GM21360 (cell line): ENCODE measurements around the gene L2HGDH.
A peak's percentile ranks its signal among the peaks of the same experiment; 100 is the strongest.
"Not testable (repeated sequence)": the region's sequence is repeated elsewhere in the genome, so short reads cannot be mapped to it uniquely, and the experiment has no call there.

Experiments
- ATAC-seq: cut with Tn5 transposase; IDR thresholded peaks from one replicate; pipeline ENCODE4 v1.9.1; 2021; ENCODE audit warnings: mild to moderate bottlenecking, moderate library complexity; ENCODE audit not compliant: unreplicated experiment

Gene L2HGDH

GRCh38 chr14:50311972-50312733, at the start of gene L2HGDH, which contains the start of gene DMAC2L:
Gene L2HGDH, minus strand, starts transcription at chr14:50312229. Its CDS starts 79 bp downstream, at chr14:50312150.
Gene DMAC2L, plus strand, starts transcription at chr14:50312324. Its CDS starts 9,164 bp downstream, at chr14:50321488.
- ATAC-seq: peak; percentile 89

GRCh38 chr14:50360851-50361250, 48.8 kb upstream of the L2HGDH start:
- ATAC-seq: no peak

GRCh38 chr14:50360093-50360492, 48.1 kb upstream of the L2HGDH start:
- no peak for ATAC-seq

- ATAC-seq: no peak
These were observed 47.6 kb upstream of the L2HGDH start for GRCh38 chr14:50359631-50360030.

GRCh38 chr14:50357753-50358395, 45.8 kb upstream of the L2HGDH start:
- no peak for ATAC-seq

GRCh38 chr14:50357124-50357523, 45.1 kb upstream of the L2HGDH start:
- no peak for ATAC-seq

GRCh38 chr14:50356283-50356682, 44.3 kb upstream of the L2HGDH start:
- not testable (repeated sequence) for ATAC-seq

GRCh38 chr14:50355692-50356091, 43.7 kb upstream of the L2HGDH start:
- ATAC-seq: no peak

GRCh38 chr14:50354527-50354926, 42.5 kb upstream of the L2HGDH start:
- no peak for ATAC-seq

GRCh38 chr14:50353126-50353525, 41.1 kb upstream of the L2HGDH start:
- ATAC-seq: no peak

- ATAC-seq: no peak
These were observed 40.6 kb upstream of the L2HGDH start for GRCh38 chr14:50352584-50352983.

GRCh38 chr14:50350975-50351374, 38.9 kb upstream of the L2HGDH start:
- ATAC-seq: no peak

- ATAC-seq: no peak
These were observed 36.9 kb upstream of the L2HGDH start for GRCh38 chr14:50348933-50349332.

GRCh38 chr14:50347521-50347920, 35.5 kb upstream of the L2HGDH start:
- no peak for ATAC-seq

- ATAC-seq: no peak
These were observed 33.9 kb upstream of the L2HGDH start for GRCh38 chr14:50345846-50346422.

- ATAC-seq: no peak
These were observed 33.0 kb upstream of the L2HGDH start for GRCh38 chr14:50344876-50345563.

GRCh38 chr14:50344116-50344775, 32.2 kb upstream of the L2HGDH start:
- peak; percentile 69 for ATAC-seq

- ATAC-seq: no peak
These were observed 31.4 kb upstream of the L2HGDH start for GRCh38 chr14:50343434-50343833.

GRCh38 chr14:50342221-50343078, 30.4 kb upstream of the L2HGDH start:
- peak; percentile 66 for ATAC-seq

GRCh38 chr14:50340963-50341362, 28.9 kb upstream of the L2HGDH start:
- no peak for ATAC-seq
